ENCODE results near the gene PHACTR3. TPM values are rescaled to one million over a fixed set of nuclear protein-coding genes. Genes with fewer than 3 reads are reported as not detected.

PHACTR3 gene
- total RNA-seq, 2 donors from 2014 or later: not detected

GRCh38 chr20:59816146-59816738 lies 211.9 kb downstream of the PHACTR3 start:
- ATAC-seq (ENCODE audit: insufficient number of reproducible peaks, low FRiP score, low read depth): no peak
- DNase-seq (ENCODE audit: low spot score): no peak
- H3K27me3 ChIP-seq (replicated peaks; ENCODE audit: insufficient read depth): no peaks in the 10 kb centered on the region
- no peak overlapping the region for H3K4me3 ChIP-seq
- no peak overlapping the region for H3K27ac ChIP-seq
- H3K4me1 ChIP-seq (ENCODE audit: control insufficient read depth in 1 of 2, low read depth in 2 of 2): no peaks in the 10 kb centered on the region
- H3K36me3 ChIP-seq: no peaks in the 10 kb centered on the region
- no peaks in the 10 kb centered on the region for H3K9me3 ChIP-seq
- no peak for TF ChIP-seq CTCF (IDR thresholded peaks at IDR 0.05)

- no peak overlapping the region for H3K4me3 ChIP-seq
- no peaks in the 10 kb centered on the region for H3K36me3 ChIP-seq
- no peak for TF ChIP-seq CTCF (IDR thresholded peaks at IDR 0.05)
- no peaks in the 10 kb centered on the region for H3K4me1 ChIP-seq (ENCODE audit: control insufficient read depth in 1 of 2, low read depth in 2 of 2)
- no peak overlapping the region for H3K27ac ChIP-seq
- no peak for ATAC-seq (ENCODE audit: insufficient number of reproducible peaks, low FRiP score, low read depth)
- no peaks in the 10 kb centered on the region for H3K9me3 ChIP-seq
- no peaks in the 10 kb centered on the region for H3K27me3 ChIP-seq (replicated peaks; ENCODE audit: insufficient read depth)
- DNase-seq (ENCODE audit: low spot score): no peak
These were observed 213.1 kb downstream of the PHACTR3 start for GRCh38 chr20:59817406-59817805.

GRCh38 chr20:59817846-59818615 lies 213.7 kb downstream of the PHACTR3 start:
- no peaks in the 10 kb centered on the region for H3K27me3 ChIP-seq (replicated peaks; ENCODE audit: insufficient read depth)
- DNase-seq (ENCODE audit: low spot score) (no peak), ATAC-seq (ENCODE audit: insufficient number of reproducible peaks, low FRiP score, low read depth) (no peak)
- no peak for TF ChIP-seq CTCF (IDR thresholded peaks at IDR 0.05)
- no peaks in the 10 kb centered on the region for H3K36me3 ChIP-seq
- H3K27ac ChIP-seq: no peak overlapping the region
- no peak overlapping the region for H3K4me3 ChIP-seq
- H3K4me1 ChIP-seq (ENCODE audit: control insufficient read depth in 1 of 2, low read depth in 2 of 2): no peaks in the 10 kb centered on the region
- H3K9me3 ChIP-seq: no peaks in the 10 kb centered on the region

GRCh38 chr20:59818911-59819310 lies 214.6 kb downstream of the PHACTR3 start:
- ATAC-seq (ENCODE audit: insufficient number of reproducible peaks, low FRiP score, low read depth) (no peak), DNase-seq (ENCODE audit: low spot score) (no peak)
- TF ChIP-seq CTCF (IDR thresholded peaks at IDR 0.05): no peak
- Histone ChIP-seq H3K27me3 (replicated peaks; ENCODE audit: insufficient read depth) (no peaks in the 10 kb centered on the region), H3K27ac (no peak overlapping the region), H3K36me3 (no peaks in the 10 kb centered on the region), H3K4me3 (no peak overlapping the region), H3K4me1 (ENCODE audit: control insufficient read depth in 1 of 2, low read depth in 2 of 2) (no peaks in the 10 kb centered on the region), H3K9me3 (no peaks in the 10 kb centered on the region)

- no peak overlapping the region for H3K4me3 ChIP-seq
- no peaks in the 10 kb centered on the region for H3K9me3 ChIP-seq
- ATAC-seq (ENCODE audit: insufficient number of reproducible peaks, low FRiP score, low read depth): no peak
- TF ChIP-seq CTCF (IDR thresholded peaks at IDR 0.05): no peak
- H3K27ac ChIP-seq: no peak overlapping the region
- H3K27me3 ChIP-seq (replicated peaks; ENCODE audit: insufficient read depth): no peaks in the 10 kb centered on the region
- no peak for DNase-seq (ENCODE audit: low spot score)
- H3K4me1 ChIP-seq (ENCODE audit: control insufficient read depth in 1 of 2, low read depth in 2 of 2): no peaks in the 10 kb centered on the region
- no peaks in the 10 kb centered on the region for H3K36me3 ChIP-seq
These were observed 215.3 kb downstream of the PHACTR3 start for GRCh38 chr20:59819496-59820203.
